GM23338 (cell line): ENCODE measurements around the gene MAFB. TPM values are rescaled to one million over a fixed set of nuclear protein-coding genes. Genes with fewer than 3 reads are reported as not detected.

Experiments
- ATAC-seq: fragments of 200-7000 bp; cut with Tn5 transposase; 3 replicates; pipeline ENCODE4 v1.9.1; 2020
- DNase-seq: peaks from one replicate; pipeline ENCODE4 v3.0.0-alpha.2; 2015; ENCODE audit warnings: low spot score
- H2AFZ ChIP-seq: fragments of 200-600 bp; sonication (generic); 2 replicates; pipeline ENCODE4 v1.8.0; 2016; ENCODE audit warnings: antibody characterized with exemption, mild to moderate bottlenecking, moderate library complexity
- H3F3A ChIP-seq: fragments of 200-600 bp; sonication (generic); replicated peaks from 2 replicates; pipeline ENCODE4 v1.8.0; 2017; ENCODE audit warnings: antibody characterized with exemption, mixed run types, low read depth
- H3K27ac ChIP-seq: fragments of 200-600 bp; sonication (generic); 2 replicates; pipeline ENCODE4 v1.6.1; 2016; ENCODE audit warnings: low read depth
- H3K27me3 ChIP-seq: fragments of 200-600 bp; sonication (generic); 2 replicates; pipeline ENCODE4 v1.8.0; 2016; ENCODE audit warnings: mild to moderate bottlenecking, mixed run types, moderate library complexity; ENCODE audit not compliant: insufficient read depth
- H3K36me3 ChIP-seq: fragments of 200-600 bp; sonication (generic); 2 replicates; pipeline ENCODE4 v1.8.0; 2016; ENCODE audit warnings: mild to moderate bottlenecking; ENCODE audit not compliant: insufficient read depth
- H3K4me1 ChIP-seq: fragments of 200-600 bp; sonication (generic); 2 replicates; pipeline ENCODE4 v1.8.0; 2016; ENCODE audit warnings: mild to moderate bottlenecking, moderate library complexity; ENCODE audit not compliant: insufficient read depth
- H3K4me2 ChIP-seq: fragments of 200-600 bp; sonication (generic); 2 replicates; pipeline ENCODE4 v1.7.1; 2017; ENCODE audit warnings: mixed run types
- H3K4me3 ChIP-seq: fragments of 200-600 bp; sonication (generic); 2 replicates; pipeline ENCODE4 v1.6.1; 2016; ENCODE audit warnings: mixed run types
- H3K79me2 ChIP-seq: fragments of 200-600 bp; sonication (generic); replicated peaks from 2 replicates; pipeline ENCODE4 v1.8.0; 2017; ENCODE audit warnings: mild to moderate bottlenecking; ENCODE audit not compliant: insufficient read depth
- H3K9me2 ChIP-seq: fragments of 200-600 bp; sonication (generic); 2 replicates; pipeline ENCODE4 v1.8.0; 2017; ENCODE audit not compliant: insufficient read depth
- H4K20me1 ChIP-seq: fragments of 200-600 bp; sonication (generic); replicated peaks from 2 replicates; pipeline ENCODE4 v1.8.0; 2017; ENCODE audit warnings: mild to moderate bottlenecking; ENCODE audit not compliant: insufficient read depth
- H3K27ac Mint-ChIP-seq: 2 replicates; pipeline ENCODE4 v1.8.0; 2020; ENCODE audit warnings: inconsistent platforms, mild to moderate bottlenecking, moderate library complexity, mixed read lengths
- H3K27me3 Mint-ChIP-seq: 3 replicates; pipeline ENCODE4 v1.8.0; 2022; ENCODE audit warnings: low read depth, mild to moderate bottlenecking, moderate library complexity, mixed read lengths, inconsistent platforms; ENCODE audit not compliant: insufficient read depth, poor library complexity
- H3K36me3 Mint-ChIP-seq: 3 replicates; pipeline ENCODE4 v1.8.0; 2021; ENCODE audit warnings: low read depth, mild to moderate bottlenecking, inconsistent platforms, moderate library complexity, mixed read lengths
- H3K4me1 Mint-ChIP-seq: 3 replicates; pipeline ENCODE4 v1.8.0; 2020; ENCODE audit warnings: mild to moderate bottlenecking, inconsistent platforms, mixed read lengths
- H3K4me3 Mint-ChIP-seq: 3 replicates; pipeline ENCODE4 v1.8.0; 2021; ENCODE audit warnings: moderate library complexity, mild to moderate bottlenecking, inconsistent platforms, mixed read lengths
- H3K9me3 Mint-ChIP-seq: 3 replicates; pipeline ENCODE4 v1.8.0; 2020; ENCODE audit warnings: moderate library complexity, mild to moderate bottlenecking, inconsistent platforms, mixed read lengths
- CREB1 ChIP-seq: fragments of 250-450 bp; sonication (Bioruptor Pico); IDR thresholded peaks from 2 replicates; pipeline ENCODE4 v1.5.0; 2020; ENCODE audit warnings: low read depth, mild to moderate bottlenecking, moderate library complexity
- ETS1 ChIP-seq: IDR thresholded peaks from 2 replicates; pipeline ENCODE4 v1.6.1; 2016; ENCODE audit warnings: antibody characterized with exemption
- EZH2 ChIP-seq: fragments of 200-600 bp; sonication (generic); IDR thresholded peaks from one replicate; pipeline ENCODE4 v1.8.0; 2017; ENCODE audit warnings: antibody characterized with exemption, mild to moderate bottlenecking, low read depth; ENCODE audit not compliant: unreplicated experiment
- JUNB ChIP-seq: IDR thresholded peaks from one replicate; pipeline ENCODE4 v1.6.1; 2016; ENCODE audit warnings: antibody characterized with exemption; ENCODE audit not compliant: unreplicated experiment
- POLR2AphosphoS5 ChIP-seq: IDR thresholded peaks from 2 replicates; pipeline ENCODE4 v1.6.1; 2016; ENCODE audit warnings: antibody characterized with exemption, low read depth
- STAT1 ChIP-seq: IDR thresholded peaks from one replicate; pipeline ENCODE4 v1.6.1; 2016; ENCODE audit warnings: antibody characterized with exemption; ENCODE audit not compliant: unreplicated experiment
- ZNF114 ChIP-seq: fragments of 250-450 bp; sonication (Bioruptor Pico); IDR thresholded peaks from 2 replicates; pipeline ENCODE4 v1.5.0; 2020; ENCODE audit warnings: mild to moderate bottlenecking, moderate library complexity
- ZNF331 ChIP-seq: fragments of 250-450 bp; sonication (Bioruptor Pico); IDR thresholded peaks from 2 replicates; pipeline ENCODE4 v1.5.0; 2020; ENCODE audit warnings: low read depth, mild to moderate bottlenecking, moderate library complexity
- polyA plus RNA-seq: library from polyadenylated mRNA; unstranded; fragments of >200 nt; fragmentation: Nextera tagmentation; extraction: Ambion mirVana; gene quantifications from 2 replicates; pipeline ENCODE4 v1.2.1, GENCODE V29; 2016
- total RNA-seq: library from RNA; depleted of rRNA; stranded (reverse); fragments of >200 nt; shearing (Covaris generic); gene quantifications from 2 replicates; pipeline ENCODE4 v1.2.3, GENCODE V29; 2014
- TF ChIP-seq, protein P1 (sequence below), 2 experiments: fragments of 200-600 bp in 1 of 2; sonication (generic) in 1 of 2; conservative IDR thresholded peaks; 2 replicates each; pipeline versions ENCODE4 v1.5.1 to v1.6.1; 2016 to 2017; ENCODE audit warnings: antibody characterized with exemption in 2 of 2, low read depth in 2 of 2, mild to moderate bottlenecking in 2 of 2, moderate library complexity in 1 of 2
- TF ChIP-seq, protein P2 (sequence below): fragments of 250-450 bp; sonication (Bioruptor Pico); IDR thresholded peaks from 2 replicates; pipeline ENCODE4 v1.5.0; 2020; ENCODE audit warnings: mild to moderate bottlenecking, moderate library complexity

Gene MAFB
- total and polyA plus RNA-seq, 2 experiments from 2014 or later: 1.6 to 2.3 TPM

- Histone ChIP-seq H3F3A (peaks cover 4% of the 10 kb centered on the region), H2AFZ (no peak overlapping the region), H3K79me2 (no peaks in the 10 kb centered on the region), H3K36me3 (no peaks in the 10 kb centered on the region), H3K4me1 (peaks cover 10% of the 10 kb centered on the region), H3K27me3 (peaks cover 38% of the 10 kb centered on the region), H3K4me3 (no peak overlapping the region), H3K4me2 (no peak overlapping the region), H4K20me1 (0 out of 2 replicates have a peak, but pooled peaks cover 3% of the 10 kb centered on the region), H3K27ac (no peak overlapping the region), H3K9me2 (no peaks in the 10 kb centered on the region)
- ATAC-seq (no peak), DNase-seq (no peak)
- H3K9me3 Mint-ChIP-seq: no peaks in the 10 kb centered on the region
- peaks cover 21% of the 10 kb centered on the region for H3K4me1 Mint-ChIP-seq
- no peak overlapping the region for H3K27ac Mint-ChIP-seq
- peaks cover 25% of the 10 kb centered on the region for H3K27me3 Mint-ChIP-seq
- no peak for TF ChIP-seq EZH2
- TF ChIP-seq JUNB: no peak
- no peak for TF ChIP-seq ETS1
- no peak for TF ChIP-seq ZNF114 (CRISPR knock-in tag)
- TF ChIP-seq, protein P1, sequence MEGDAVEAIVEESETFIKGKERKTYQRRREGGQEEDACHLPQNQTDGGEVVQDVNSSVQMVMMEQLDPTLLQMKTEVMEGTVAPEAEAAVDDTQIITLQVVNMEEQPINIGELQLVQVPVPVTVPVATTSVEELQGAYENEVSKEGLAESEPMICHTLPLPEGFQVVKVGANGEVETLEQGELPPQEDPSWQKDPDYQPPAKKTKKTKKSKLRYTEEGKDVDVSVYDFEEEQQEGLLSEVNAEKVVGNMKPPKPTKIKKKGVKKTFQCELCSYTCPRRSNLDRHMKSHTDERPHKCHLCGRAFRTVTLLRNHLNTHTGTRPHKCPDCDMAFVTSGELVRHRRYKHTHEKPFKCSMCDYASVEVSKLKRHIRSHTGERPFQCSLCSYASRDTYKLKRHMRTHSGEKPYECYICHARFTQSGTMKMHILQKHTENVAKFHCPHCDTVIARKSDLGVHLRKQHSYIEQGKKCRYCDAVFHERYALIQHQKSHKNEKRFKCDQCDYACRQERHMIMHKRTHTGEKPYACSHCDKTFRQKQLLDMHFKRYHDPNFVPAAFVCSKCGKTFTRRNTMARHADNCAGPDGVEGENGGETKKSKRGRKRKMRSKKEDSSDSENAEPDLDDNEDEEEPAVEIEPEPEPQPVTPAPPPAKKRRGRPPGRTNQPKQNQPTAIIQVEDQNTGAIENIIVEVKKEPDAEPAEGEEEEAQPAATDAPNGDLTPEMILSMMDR (conservative IDR thresholded peaks at IDR 0.05; ENCODE audit: low read depth in 2 of 2): no peak
- no peak for TF ChIP-seq POLR2AphosphoS5
- TF ChIP-seq CREB1: no peak
- TF ChIP-seq ZNF331 (CRISPR knock-in tag): no peak
- no peaks in the 10 kb centered on the region for H3K36me3 Mint-ChIP-seq
- H3K4me3 Mint-ChIP-seq: no peak overlapping the region
These were observed 12.4 kb downstream of the MAFB start for GRCh38 chr20:40676491-40677269.

DNA sequence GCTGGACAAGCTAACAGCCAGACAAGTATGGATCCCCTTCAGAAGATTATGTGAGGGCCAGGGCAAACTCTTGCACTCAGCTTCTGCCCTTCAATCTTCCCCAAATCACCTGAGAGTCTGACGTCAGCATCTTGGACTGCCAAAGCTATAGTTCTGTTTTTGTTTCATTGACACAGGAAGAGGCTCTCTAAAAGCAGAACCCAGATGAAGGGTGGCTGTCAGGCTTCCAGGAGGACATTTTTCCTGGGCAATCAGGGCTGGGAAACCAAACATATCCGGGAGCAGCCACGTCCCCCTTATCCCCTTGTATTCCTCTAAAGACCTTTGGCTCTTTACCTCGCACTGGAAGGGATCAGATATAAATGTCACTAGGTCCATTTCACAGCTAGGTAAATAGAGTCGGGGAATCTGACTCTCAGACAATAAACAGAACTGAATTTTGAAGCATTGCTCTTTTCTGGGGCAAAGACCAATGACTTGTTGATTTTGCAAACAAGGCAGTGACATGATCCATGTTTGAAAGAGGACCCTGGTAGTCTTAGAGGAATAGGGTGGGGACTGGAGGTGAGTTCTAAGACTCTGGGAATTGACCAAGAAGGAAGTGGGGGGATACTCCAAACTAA is 13.3 kb downstream of the MAFB start:
- Histone ChIP-seq H3K4me3 (no peak overlapping the region), H3F3A (no peaks in the 10 kb centered on the region), H3K27me3 (peaks cover 28% of the 10 kb centered on the region), H3K4me2 (no peak overlapping the region), H3K79me2 (no peaks in the 10 kb centered on the region), H3K36me3 (no peaks in the 10 kb centered on the region), H3K27ac (no peak overlapping the region), H2AFZ (no peak overlapping the region), H3K4me1 (peaks cover 3% of the 10 kb centered on the region; the same call in 1 of the 2 replicates), H3K9me2 (no peaks in the 10 kb centered on the region), H4K20me1 (no peaks in the 10 kb centered on the region)
- no peak for DNase-seq
- Mint-ChIP-seq H3K27me3 (peaks cover 16% of the 10 kb centered on the region), H3K27ac (no peak overlapping the region), H3K4me1 (peaks cover 14% of the 10 kb centered on the region), H3K9me3 (no peaks in the 10 kb centered on the region), H3K36me3 (no peaks in the 10 kb centered on the region), H3K4me3 (no peak overlapping the region)
- ATAC-seq: no peak
- TF ChIP-seq STAT1: no peak
- TF ChIP-seq, protein P2, sequence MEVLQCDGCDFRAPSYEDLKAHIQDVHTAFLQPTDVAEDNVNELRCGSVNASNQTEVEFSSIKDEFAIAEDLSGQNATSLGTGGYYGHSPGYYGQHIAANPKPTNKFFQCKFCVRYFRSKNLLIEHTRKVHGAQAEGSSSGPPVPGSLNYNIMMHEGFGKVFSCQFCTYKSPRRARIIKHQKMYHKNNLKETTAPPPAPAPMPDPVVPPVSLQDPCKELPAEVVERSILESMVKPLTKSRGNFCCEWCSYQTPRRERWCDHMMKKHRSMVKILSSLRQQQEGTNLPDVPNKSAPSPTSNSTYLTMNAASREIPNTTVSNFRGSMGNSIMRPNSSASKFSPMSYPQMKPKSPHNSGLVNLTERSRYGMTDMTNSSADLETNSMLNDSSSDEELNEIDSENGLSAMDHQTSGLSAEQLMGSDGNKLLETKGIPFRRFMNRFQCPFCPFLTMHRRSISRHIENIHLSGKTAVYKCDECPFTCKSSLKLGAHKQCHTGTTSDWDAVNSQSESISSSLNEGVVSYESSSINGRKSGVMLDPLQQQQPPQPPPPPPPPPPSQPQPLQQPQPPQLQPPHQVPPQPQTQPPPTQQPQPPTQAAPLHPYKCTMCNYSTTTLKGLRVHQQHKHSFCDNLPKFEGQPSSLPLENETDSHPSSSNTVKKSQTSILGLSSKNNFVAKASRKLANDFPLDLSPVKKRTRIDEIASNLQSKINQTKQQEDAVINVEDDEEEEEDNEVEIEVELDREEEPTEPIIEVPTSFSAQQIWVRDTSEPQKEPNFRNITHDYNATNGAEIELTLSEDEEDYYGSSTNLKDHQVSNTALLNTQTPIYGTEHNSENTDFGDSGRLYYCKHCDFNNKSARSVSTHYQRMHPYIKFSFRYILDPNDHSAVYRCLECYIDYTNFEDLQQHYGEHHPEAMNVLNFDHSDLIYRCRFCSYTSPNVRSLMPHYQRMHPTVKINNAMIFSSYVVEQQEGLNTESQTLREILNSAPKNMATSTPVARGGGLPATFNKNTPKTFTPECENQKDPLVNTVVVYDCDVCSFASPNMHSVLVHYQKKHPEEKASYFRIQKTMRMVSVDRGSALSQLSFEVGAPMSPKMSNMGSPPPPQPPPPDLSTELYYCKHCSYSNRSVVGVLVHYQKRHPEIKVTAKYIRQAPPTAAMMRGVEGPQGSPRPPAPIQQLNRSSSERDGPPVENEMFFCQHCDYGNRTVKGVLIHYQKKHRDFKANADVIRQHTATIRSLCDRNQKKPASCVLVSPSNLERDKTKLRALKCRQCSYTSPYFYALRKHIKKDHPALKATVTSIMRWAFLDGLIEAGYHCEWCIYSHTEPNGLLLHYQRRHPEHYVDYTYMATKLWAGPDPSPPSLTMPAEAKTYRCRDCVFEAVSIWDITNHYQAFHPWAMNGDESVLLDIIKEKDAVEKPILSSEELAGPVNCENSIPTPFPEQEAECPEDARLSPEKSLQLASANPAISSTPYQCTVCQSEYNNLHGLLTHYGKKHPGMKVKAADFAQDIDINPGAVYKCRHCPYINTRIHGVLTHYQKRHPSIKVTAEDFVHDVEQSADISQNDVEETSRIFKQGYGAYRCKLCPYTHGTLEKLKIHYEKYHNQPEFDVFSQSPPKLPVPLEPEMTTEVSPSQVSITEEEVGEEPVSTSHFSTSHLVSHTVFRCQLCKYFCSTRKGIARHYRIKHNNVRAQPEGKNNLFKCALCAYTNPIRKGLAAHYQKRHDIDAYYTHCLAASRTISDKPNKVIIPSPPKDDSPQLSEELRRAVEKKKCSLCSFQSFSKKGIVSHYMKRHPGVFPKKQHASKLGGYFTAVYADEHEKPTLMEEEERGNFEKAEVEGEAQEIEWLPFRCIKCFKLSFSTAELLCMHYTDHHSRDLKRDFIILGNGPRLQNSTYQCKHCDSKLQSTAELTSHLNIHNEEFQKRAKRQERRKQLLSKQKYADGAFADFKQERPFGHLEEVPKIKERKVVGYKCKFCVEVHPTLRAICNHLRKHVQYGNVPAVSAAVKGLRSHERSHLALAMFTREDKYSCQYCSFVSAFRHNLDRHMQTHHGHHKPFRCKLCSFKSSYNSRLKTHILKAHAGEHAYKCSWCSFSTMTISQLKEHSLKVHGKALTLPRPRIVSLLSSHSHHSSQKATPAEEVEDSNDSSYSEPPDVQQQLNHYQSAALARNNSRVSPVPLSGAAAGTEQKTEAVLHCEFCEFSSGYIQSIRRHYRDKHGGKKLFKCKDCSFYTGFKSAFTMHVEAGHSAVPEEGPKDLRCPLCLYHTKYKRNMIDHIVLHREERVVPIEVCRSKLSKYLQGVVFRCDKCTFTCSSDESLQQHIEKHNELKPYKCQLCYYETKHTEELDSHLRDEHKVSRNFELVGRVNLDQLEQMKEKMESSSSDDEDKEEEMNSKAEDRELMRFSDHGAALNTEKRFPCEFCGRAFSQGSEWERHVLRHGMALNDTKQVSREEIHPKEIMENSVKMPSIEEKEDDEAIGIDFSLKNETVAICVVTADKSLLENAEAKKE: no peak
- no peak for TF ChIP-seq CREB1
- no peak for TF ChIP-seq POLR2AphosphoS5
- no peak for TF ChIP-seq ZNF331 (CRISPR knock-in tag)
